Lower lobe of right lung (tissue), 2 donors: Measurements from ENCODE around the gene NUBP1. TPM values are rescaled to one million over a fixed set of nuclear protein-coding genes. Genes with fewer than 3 reads are reported as not detected.

Experiments
- ATAC-seq, 2 donors: fragments of 200-7000 bp; cut with Tn5 transposase; one replicate each; pipeline ENCODE4 v1.9.1; 2020 to 2022; ENCODE audit warnings: mild to moderate bottlenecking in 2 of 2, moderate library complexity in 2 of 2
- DNase-seq: peaks from one replicate; pipeline ENCODE4 v3.0.0-alpha.2; 2020
- H3K27ac ChIP-seq: fragments of 200-600 bp; one replicate; pipeline ENCODE4 v1.8.0; 2022
- H3K27me3 ChIP-seq: fragments of 200-600 bp; one replicate; pipeline ENCODE4 v1.8.0; 2022; ENCODE audit warnings: low read depth
- H3K36me3 ChIP-seq: fragments of 200-600 bp; one replicate; pipeline ENCODE4 v1.8.0; 2022; ENCODE audit warnings: mild to moderate bottlenecking
- H3K4me1 ChIP-seq: fragments of 200-600 bp; one replicate; pipeline ENCODE4 v1.8.0; 2022
- H3K4me3 ChIP-seq: fragments of 200-600 bp; one replicate; pipeline ENCODE4 v1.8.0; 2022; ENCODE audit warnings: mild to moderate bottlenecking
- H3K9me3 ChIP-seq: fragments of 200-600 bp; one replicate; pipeline ENCODE4 v1.8.0; 2022
- CTCF ChIP-seq: fragments of 200-600 bp; IDR thresholded peaks from one replicate; pipeline ENCODE4 v1.8.0; 2022; ENCODE audit warnings: antibody characterized with exemption, mild to moderate bottlenecking
- intact Hi-C: fragments of 100-400 bp; cut with DNase I; formaldehyde crosslinking; loops from one replicate; pipeline ENCODE4 v1.11.0; 2022
- long read RNA-seq: library from polyadenylated mRNA; unstranded; transcript quantifications from one replicate; pipeline ENCODE4 v2.0.0, GENCODE V29; 2021
- total RNA-seq: library from RNA; stranded (reverse); fragmentation: NEBNext Ultra II Directional; extraction: Animal tissue kit (Norgen Biotek cat#: 25700); gene quantifications from one replicate; pipeline ENCODE4 v1.2.1, GENCODE V29; 2021
- donor health status: DM: no; HTN: yes; CAD: no; lungs with severe emphysema.

The NUBP1 gene
- 37.7 TPM for total RNA-seq
- long read RNA-seq, transcript NUBP1-201 (11 exons, 1,228 nt) = major isoform, 35 of 43 reads
- long read RNA-seq, partial matches to known transcripts = 5 of 43 reads
- long read RNA-seq, other reads (novel, unspliced or antisense) = 2 of 43 reads

GRCh38 chr16:10743610-10744369 lies at the start of gene NUBP1:
Gene NUBP1 (plus strand): TSS chr16:10743842. CDS start chr16:10743864, 22 bp downstream.
- intact Hi-C loops = no loop called here
- Histone ChIP-seq H3K9me3 (no peaks in the 10 kb centered on the region), H3K27ac (peak within 1 kb of the TSS; percentile 99), H3K27me3 (no peaks in the 10 kb centered on the region), H3K36me3 (peaks cover 26% of the 10 kb centered on the region), H3K4me1 (peaks cover 34% of the 10 kb centered on the region), H3K4me3 (peak within 1 kb of the TSS; percentile 71)
- ATAC-seq (peak; percentile 98 to 99), DNase-seq (peak; percentile 98)
- no peak for TF ChIP-seq CTCF

GRCh38 chr16:10693889-10694288 lies 49.8 kb upstream of the NUBP1 start:
- Histone ChIP-seq H3K4me1 (peaks cover under 1% of the 10 kb centered on the region), H3K36me3 (no peaks in the 10 kb centered on the region), H3K4me3 (no peak overlapping the region), H3K9me3 (no peaks in the 10 kb centered on the region), H3K27me3 (no peaks in the 10 kb centered on the region), H3K27ac (no peak overlapping the region)
- intact Hi-C loops = no loop called here
- DNase-seq (no peak), ATAC-seq (no peak)
- no peak for TF ChIP-seq CTCF

GRCh38 chr16:10694306-10694705 lies 49.3 kb upstream of the NUBP1 start:
- no peak overlapping the region for H3K4me3 ChIP-seq
- H3K27ac ChIP-seq = no peak overlapping the region
- H3K27me3 ChIP-seq = no peaks in the 10 kb centered on the region
- no peaks in the 10 kb centered on the region for H3K36me3 ChIP-seq
- no peak for DNase-seq
- no peak for ATAC-seq
- H3K4me1 ChIP-seq = no peaks in the 10 kb centered on the region
- H3K9me3 ChIP-seq = no peaks in the 10 kb centered on the region
- TF ChIP-seq CTCF = no peak
- intact Hi-C loops = no loop called here

- no peak within 1 kb of the TSS for H3K4me3 ChIP-seq
- no peak within 1 kb of the TSS for H3K27ac ChIP-seq
- no peak for TF ChIP-seq CTCF
- ATAC-seq (no peak), DNase-seq (no peak)
- H3K4me1 ChIP-seq = no peaks in the 10 kb centered on the region
- intact Hi-C loops = no loop called here
- no peaks in the 10 kb centered on the region for H3K9me3 ChIP-seq
- no peaks in the 10 kb centered on the region for H3K36me3 ChIP-seq
- no peaks in the 10 kb centered on the region for H3K27me3 ChIP-seq
Observed at GRCh38 chr16:10694830-10695229, 48.8 kb upstream of the NUBP1 start, which contains the start of gene TEKT5. Gene TEKT5 (minus strand): TSS chr16:10694930. CDS start chr16:10694873, 57 bp downstream.

GRCh38 chr16:10699756-10700155 lies 43.9 kb upstream of the NUBP1 start:
- Histone ChIP-seq H3K27me3 (no peaks in the 10 kb centered on the region), H3K4me1 (no peaks in the 10 kb centered on the region), H3K27ac (no peak overlapping the region), H3K9me3 (no peaks in the 10 kb centered on the region), H3K4me3 (no peak overlapping the region), H3K36me3 (no peaks in the 10 kb centered on the region)
- intact Hi-C loops = no loop called here
- ATAC-seq (no peak), DNase-seq (no peak)
- TF ChIP-seq CTCF = no peak
